Neuron (in vitro differentiated cells): Measurements from ENCODE around the gene FSTL4.

Experiments used
- H2AFZ ChIP-seq: one replicate; pipeline ENCODE4 v1.6.1; 2013; ENCODE audit warnings: low read depth, mild to moderate bottlenecking, inconsistent platforms, low read length, moderate library complexity
- H3K27me3 ChIP-seq: one replicate; pipeline ENCODE4 v1.6.1; 2013; ENCODE audit warnings: low read length; ENCODE audit not compliant: insufficient read depth
- H3K36me3 ChIP-seq: one replicate; pipeline ENCODE4 v1.6.1; 2013; ENCODE audit warnings: low read length; ENCODE audit not compliant: insufficient read depth
- H3K4me1 ChIP-seq: one replicate; pipeline ENCODE4 v1.6.1; 2013; ENCODE audit warnings: low read length; ENCODE audit not compliant: insufficient read depth
- H3K4me3 ChIP-seq: 2 replicates; pipeline ENCODE4 v1.5.1; 2013; ENCODE audit warnings: mild to moderate bottlenecking, low read length, moderate library complexity
- H3K9me3 ChIP-seq: one replicate; pipeline ENCODE4 v1.6.1; 2013; ENCODE audit warnings: low read length

FSTL4 gene

GRCh38 chr5:133427121-133427777 lies 185.1 kb downstream of the FSTL4 start:
- Histone ChIP-seq H2AFZ (no peak overlapping the region), H3K27me3 (peaks cover 2% of the 10 kb centered on the region), H3K9me3 (no peaks in the 10 kb centered on the region), H3K4me3 (no peak overlapping the region), H3K36me3 (no peaks in the 10 kb centered on the region), H3K4me1 (no peaks in the 10 kb centered on the region)

GRCh38 chr5:133426264-133426663 lies 186.1 kb downstream of the FSTL4 start:
- Histone ChIP-seq H3K36me3 (no peaks in the 10 kb centered on the region), H3K27me3 (peaks cover 2% of the 10 kb centered on the region), H2AFZ (no peak overlapping the region), H3K4me1 (no peaks in the 10 kb centered on the region), H3K4me3 (no peak overlapping the region), H3K9me3 (no peaks in the 10 kb centered on the region)

- H3K27me3 ChIP-seq = peaks cover 2% of the 10 kb centered on the region
- H2AFZ ChIP-seq = no peak overlapping the region
- no peaks in the 10 kb centered on the region for H3K9me3 ChIP-seq
- H3K4me3 ChIP-seq = no peak overlapping the region
- no peaks in the 10 kb centered on the region for H3K4me1 ChIP-seq
- no peaks in the 10 kb centered on the region for H3K36me3 ChIP-seq
Observed at GRCh38 chr5:133425764-133426163, 186.6 kb downstream of the FSTL4 start.

DNA sequence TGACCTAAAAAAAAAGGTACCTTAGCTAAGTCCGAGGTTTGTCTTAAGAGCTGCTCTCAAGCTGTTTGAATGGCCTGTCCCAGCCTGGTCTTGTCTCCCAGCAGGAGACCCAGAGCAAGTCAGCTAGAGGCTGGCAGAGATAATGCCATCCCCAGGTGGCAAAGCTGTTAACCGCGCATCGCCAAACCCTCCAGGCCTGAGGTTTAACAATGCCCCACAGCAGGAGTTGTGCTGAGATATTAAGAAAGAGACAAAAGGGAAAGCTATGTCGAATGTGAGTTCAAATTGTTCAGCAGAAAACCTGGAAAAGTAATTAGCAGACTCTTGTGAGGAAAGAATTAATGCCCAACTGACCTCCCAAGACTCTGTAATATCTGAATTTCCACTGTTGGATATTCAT lies 187.1 kb downstream of the FSTL4 start:
- Histone ChIP-seq H3K4me3 (no peak overlapping the region), H3K9me3 (no peaks in the 10 kb centered on the region), H3K36me3 (no peaks in the 10 kb centered on the region), H3K4me1 (no peaks in the 10 kb centered on the region), H2AFZ (no peak overlapping the region), H3K27me3 (peaks cover 2% of the 10 kb centered on the region)

DNA sequence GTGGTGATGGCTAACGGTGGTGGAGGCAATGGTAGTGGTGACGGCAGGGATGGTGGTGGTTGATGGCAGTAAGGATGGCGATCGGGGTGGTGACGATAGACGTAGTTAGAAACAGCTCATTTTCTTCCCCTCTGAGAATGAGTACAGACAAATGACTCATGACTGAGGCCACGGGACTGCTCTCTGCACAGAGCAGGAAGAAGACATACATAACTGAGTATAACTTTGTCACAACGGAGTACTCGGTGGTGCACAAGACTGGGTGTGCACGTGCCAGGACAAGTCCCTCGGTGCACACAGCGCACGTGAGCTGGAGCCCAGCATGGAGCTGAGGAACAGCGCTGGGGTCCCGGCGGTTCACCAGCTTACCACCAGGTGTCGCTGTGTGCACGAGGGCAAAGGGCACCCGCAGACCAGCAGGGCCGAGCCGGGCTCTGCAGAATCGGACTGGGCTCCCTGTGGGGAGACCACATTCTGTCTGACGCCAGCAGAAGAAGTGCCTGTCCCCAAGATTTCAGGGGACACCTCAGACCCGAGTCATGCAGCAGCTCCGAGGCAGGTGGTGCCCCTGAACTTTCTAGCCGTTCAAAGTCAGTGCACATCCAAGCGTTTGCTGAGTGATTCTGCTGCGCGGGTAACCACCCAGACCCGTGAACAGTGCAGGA lies 188.6 kb downstream of the FSTL4 start:
- peaks cover 2% of the 10 kb centered on the region for H3K27me3 ChIP-seq
- no peak overlapping the region for H2AFZ ChIP-seq
- no peaks in the 10 kb centered on the region for H3K4me1 ChIP-seq
- H3K9me3 ChIP-seq = no peaks in the 10 kb centered on the region
- H3K36me3 ChIP-seq = no peaks in the 10 kb centered on the region
- H3K4me3 ChIP-seq = no peak overlapping the region

- no peaks in the 10 kb centered on the region for H3K36me3 ChIP-seq
- no peaks in the 10 kb centered on the region for H3K4me1 ChIP-seq
- H3K9me3 ChIP-seq = no peaks in the 10 kb centered on the region
- no peak overlapping the region for H2AFZ ChIP-seq
- peaks cover 2% of the 10 kb centered on the region for H3K27me3 ChIP-seq
- no peak overlapping the region for H3K4me3 ChIP-seq
Observed at GRCh38 chr5:133423011-133423617, 189.2 kb downstream of the FSTL4 start.

DNA sequence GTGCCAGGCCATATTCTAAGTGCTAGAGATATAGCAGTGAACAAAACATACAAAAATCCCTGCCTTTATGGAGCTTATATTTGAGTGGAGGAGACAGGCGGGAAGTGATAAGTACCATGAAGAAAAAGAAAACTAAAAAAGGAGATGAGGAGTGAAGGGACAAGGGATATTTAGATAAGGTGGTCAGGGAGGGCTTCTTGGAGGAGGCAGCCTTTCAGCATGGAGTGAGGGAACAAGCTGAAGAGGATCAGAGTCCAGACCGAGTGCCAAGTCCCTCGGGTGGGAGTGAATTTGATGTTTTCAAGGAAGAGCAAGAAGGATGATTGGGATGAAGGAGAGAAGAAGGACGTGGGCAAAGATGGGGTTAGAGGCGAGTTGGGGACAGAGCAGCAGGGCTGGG lies 190.5 kb downstream of the FSTL4 start:
- peaks cover 2% of the 10 kb centered on the region for H3K27me3 ChIP-seq
- H3K9me3 ChIP-seq = no peaks in the 10 kb centered on the region
- H3K4me1 ChIP-seq = no peaks in the 10 kb centered on the region
- H2AFZ ChIP-seq = no peak overlapping the region
- H3K36me3 ChIP-seq = no peaks in the 10 kb centered on the region
- H3K4me3 ChIP-seq = no peak overlapping the region

- H3K36me3 ChIP-seq = no peaks in the 10 kb centered on the region
- no peak overlapping the region for H2AFZ ChIP-seq
- no peaks in the 10 kb centered on the region for H3K9me3 ChIP-seq
- peaks cover 2% of the 10 kb centered on the region for H3K27me3 ChIP-seq
- H3K4me3 ChIP-seq = no peak overlapping the region
- H3K4me1 ChIP-seq = no peaks in the 10 kb centered on the region
Observed at GRCh38 chr5:133421394-133421793, 190.9 kb downstream of the FSTL4 start.

DNA sequence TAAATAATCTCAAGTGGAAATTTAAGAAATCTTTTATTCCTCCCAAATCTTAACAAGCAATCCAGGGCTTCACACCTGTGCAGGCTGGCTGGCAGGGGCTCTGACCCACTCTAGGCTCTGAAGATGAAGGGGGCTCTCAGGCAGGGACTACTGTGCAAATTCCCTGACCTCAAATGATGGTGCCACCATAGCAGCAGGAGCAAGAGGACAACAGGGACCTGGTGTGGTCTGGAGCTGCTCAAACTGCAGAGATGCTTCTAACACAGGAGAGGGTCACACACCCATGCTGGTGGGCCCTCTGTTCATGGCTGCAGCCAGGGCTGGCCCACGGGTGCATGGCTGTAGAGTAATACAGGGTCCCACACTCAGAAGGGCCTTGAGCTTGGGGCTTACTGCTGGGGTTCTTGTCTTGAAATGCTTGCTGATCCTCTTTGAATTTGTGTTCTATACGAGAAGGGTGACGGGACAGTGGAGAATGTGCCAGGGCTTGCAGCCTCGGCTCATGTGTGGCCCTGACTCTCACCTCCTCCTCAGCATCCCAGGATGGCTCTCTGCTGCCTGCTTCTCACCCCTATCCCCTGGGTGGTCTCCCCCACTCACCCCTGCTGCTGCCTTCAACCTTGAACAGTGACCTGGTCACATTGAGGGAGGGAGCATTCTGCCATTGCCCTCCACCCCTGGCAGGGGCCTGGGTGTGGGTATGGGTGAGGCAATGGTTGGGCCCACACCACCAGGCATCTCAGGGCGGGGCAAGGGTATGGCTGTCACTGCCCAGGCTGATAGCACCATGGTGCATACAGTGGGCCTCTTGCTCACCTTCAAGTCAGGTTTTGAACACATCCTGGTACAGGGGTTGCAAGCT lies 191.7 kb downstream of the FSTL4 start:
- Histone ChIP-seq H3K36me3 (no peaks in the 10 kb centered on the region), H3K4me3 (no peak overlapping the region), H3K9me3 (no peaks in the 10 kb centered on the region), H3K4me1 (no peaks in the 10 kb centered on the region), H2AFZ (no peak overlapping the region), H3K27me3 (peaks cover 2% of the 10 kb centered on the region)

DNA sequence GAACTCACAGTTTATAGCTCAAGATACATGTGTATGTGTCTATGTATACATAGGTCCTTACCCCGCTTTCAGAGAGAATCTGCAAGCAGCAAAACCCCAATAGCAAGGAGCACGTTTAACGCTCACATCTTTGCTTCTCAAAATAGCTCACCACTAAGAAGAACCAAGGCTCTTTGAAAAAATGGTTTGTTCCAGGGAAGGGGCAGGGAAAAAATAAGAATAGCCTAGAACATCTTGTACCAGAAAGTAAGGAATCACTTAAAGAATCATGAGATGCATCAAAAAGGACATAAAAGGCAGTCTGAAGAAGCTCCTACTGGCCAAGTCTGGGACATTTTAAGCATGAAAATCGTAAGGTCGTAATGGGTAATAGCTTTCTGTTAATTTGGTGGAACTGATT lies 196.4 kb downstream of the FSTL4 start:
- no peaks in the 10 kb centered on the region for H3K36me3 ChIP-seq

GRCh38 chr5:133415506-133415905 lies 196.8 kb downstream of the FSTL4 start:
- no peaks in the 10 kb centered on the region for H3K4me1 ChIP-seq
- H3K9me3 ChIP-seq = no peaks in the 10 kb centered on the region
- no peaks in the 10 kb centered on the region for H3K27me3 ChIP-seq
- no peaks in the 10 kb centered on the region for H3K36me3 ChIP-seq
- no peak overlapping the region for H3K4me3 ChIP-seq
- H2AFZ ChIP-seq = no peak overlapping the region

More for the DNA sequence above, 196.4 kb downstream of the FSTL4 start:
- Histone ChIP-seq H2AFZ (no peak overlapping the region), H3K4me1 (no peaks in the 10 kb centered on the region), H3K4me3 (no peak overlapping the region), H3K27me3 (no peaks in the 10 kb centered on the region), H3K9me3 (no peaks in the 10 kb centered on the region)

DNA sequence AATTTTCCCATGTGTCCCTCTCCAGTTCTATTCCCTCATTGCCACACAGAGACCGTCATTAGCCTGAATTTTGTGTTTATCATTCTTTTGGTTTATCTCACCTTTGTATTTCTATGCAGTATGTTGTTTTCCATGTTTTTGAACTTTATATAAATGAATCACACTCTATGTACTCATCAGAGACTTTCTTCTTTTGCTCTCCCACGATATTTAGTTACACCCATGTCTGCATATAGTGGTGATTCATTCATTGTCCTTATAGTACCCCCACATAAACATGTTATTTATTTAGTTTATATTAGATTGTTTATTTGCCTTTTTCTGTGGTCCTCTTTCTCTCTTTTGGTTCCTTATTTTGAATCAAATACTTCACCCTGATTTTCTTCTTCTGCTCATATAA lies 199.7 kb downstream of the FSTL4 start:
- no peaks in the 10 kb centered on the region for H3K4me1 ChIP-seq

GRCh38 chr5:133410335-133410828 lies 202.0 kb downstream of the FSTL4 start:
- Histone ChIP-seq H3K27me3 (no peaks in the 10 kb centered on the region), H2AFZ (no peak overlapping the region), H3K4me1 (no peaks in the 10 kb centered on the region), H3K4me3 (no peak overlapping the region), H3K9me3 (no peaks in the 10 kb centered on the region), H3K36me3 (no peaks in the 10 kb centered on the region)

More for the DNA sequence above, 199.7 kb downstream of the FSTL4 start:
- no peaks in the 10 kb centered on the region for H3K36me3 ChIP-seq
- H3K27me3 ChIP-seq = no peaks in the 10 kb centered on the region
- H3K4me3 ChIP-seq = no peak overlapping the region
- no peaks in the 10 kb centered on the region for H3K9me3 ChIP-seq
- no peak overlapping the region for H2AFZ ChIP-seq
